ENCODE results near the gene PLCH2.

GRCh38 chr1:2510366-2511155 is 34.5 kb downstream of the PLCH2 start:
- TF ChIP-seq CTCF (IDR thresholded peaks at IDR 0.05; ENCODE audit: extremely low read depth in 1 of 2, insufficient read depth in 1 of 2, low read depth in 1 of 2, low read length in 2 of 2) (no peak), POLR2A (IDR thresholded peaks at IDR 0.05; ENCODE audit: low read depth, low read length) (no peak), FOS (IDR thresholded peaks at IDR 0.05; ENCODE audit: borderline replicate concordance, insufficient read depth, low read length) (no peak), EZH2 (IDR thresholded peaks at IDR 0.05; ENCODE audit: borderline replicate concordance, low read depth, low read length, severe bottlenecking) (no peak), JUN (IDR thresholded peaks at IDR 0.05; ENCODE audit: borderline replicate concordance, insufficient read depth, insufficient read length, low read depth) (no peak), MAX (IDR thresholded peaks at IDR 0.05; ENCODE audit: insufficient read depth, insufficient read length) (no peak), MYC (IDR thresholded peaks at IDR 0.05; ENCODE audit: low read depth, low read length) (no peak)

Data from endothelial cell of umbilical vein (primary cell).